COR-L47 (cell line): ENCODE data around the gene PLD5.
"Not testable (repeated sequence)": the region's sequence is repeated elsewhere in the genome, so short reads cannot be mapped to it uniquely, and the experiment has no call there.

Source experiments
- DNase-seq: peaks from one replicate; lab custom pipeline; 2025; lab: John Stamatoyannopoulos, UW

The PLD5 gene

GRCh38 chr1:242426271-242426905, 98.1 kb downstream of the PLD5 start:
- no peak for DNase-seq

DNA sequence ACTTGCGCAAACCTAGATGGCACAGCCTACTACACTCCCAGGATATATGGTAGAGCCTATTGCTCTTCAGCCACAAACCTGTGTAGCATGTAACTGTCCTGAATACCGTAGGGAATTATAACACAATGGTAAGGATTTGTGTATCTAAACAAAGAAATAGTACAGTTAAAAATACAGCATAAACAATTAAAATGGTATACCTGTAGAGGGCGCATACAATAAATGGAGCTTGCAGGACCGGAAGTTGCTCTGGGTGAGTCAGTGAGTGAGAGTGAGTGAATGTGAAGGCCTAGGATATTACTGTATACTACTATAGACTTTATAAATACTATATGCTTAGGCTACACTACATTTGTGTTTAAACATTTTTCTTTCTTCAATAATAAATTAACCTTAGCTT, 99.3 kb downstream of the PLD5 start:
- DNase-seq = no peak

GRCh38 chr1:242416657-242417056, 107.8 kb downstream of the PLD5 start:
- DNase-seq = no peak

DNA sequence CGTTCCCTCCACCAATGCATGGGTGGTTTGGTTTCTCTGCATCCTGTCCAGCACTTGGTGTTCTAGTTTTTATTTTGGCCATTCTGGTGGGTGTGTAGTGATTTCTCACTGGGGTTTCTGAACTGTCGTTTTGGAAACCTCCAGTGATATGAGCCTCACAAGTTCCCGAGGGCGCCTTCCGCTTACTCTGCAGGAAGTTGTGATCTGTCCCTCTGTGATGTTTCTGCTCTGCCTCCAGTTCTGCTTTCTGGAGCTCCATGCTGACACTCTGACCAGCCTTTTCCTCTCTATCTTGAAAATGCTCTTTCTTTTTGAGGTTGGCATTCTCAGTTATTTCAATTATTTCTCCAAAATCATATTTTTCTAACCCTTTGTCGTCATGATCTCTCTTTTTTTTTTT, 111.6 kb downstream of the PLD5 start:
- DNase-seq = no peak

- no peak for DNase-seq
Observed at GRCh38 chr1:242411901-242412300, 112.6 kb downstream of the PLD5 start.

GRCh38 chr1:242405947-242406346, 118.5 kb downstream of the PLD5 start:
- no peak for DNase-seq

DNA sequence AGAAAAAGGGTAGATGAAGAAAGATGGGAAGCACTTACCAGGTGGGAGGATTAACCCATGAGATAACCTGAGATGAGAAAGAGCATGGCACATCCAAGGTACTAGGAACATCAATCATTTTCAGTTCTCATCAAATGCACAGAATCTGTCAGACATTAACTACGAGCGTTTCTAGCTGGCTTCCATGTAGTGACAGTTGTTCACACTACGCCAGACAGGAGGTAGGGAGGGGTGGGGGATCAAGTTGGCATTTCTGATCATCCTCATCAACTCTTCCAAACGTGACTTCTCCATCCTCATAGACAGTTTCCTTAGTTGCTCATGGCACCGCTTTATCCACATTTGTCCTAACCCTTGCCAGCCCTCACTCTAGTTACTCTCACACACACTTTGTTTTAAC, 120.2 kb downstream of the PLD5 start:
- DNase-seq = no peak

DNA sequence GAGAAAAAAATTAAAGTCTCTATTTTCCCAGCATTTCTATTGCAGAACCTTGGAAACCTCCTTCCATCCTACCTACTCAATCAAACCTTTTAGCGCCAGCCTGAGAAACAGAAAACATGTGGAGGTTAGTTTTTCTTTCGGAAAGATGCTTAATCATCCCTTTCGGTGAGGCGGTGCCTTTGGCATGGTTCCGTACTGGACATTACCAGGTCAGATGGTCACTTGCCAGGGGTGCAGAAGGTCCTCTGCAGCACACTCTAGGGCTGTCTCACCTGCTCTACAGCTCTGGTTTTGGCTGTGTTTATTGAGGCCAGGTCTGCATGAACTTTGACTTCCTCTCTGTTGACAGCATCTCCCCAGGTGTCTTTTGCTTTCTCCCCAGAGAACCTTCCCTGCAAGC, 121.5 kb downstream of the PLD5 start:
- DNase-seq = no peak

GRCh38 chr1:242401937-242402336, 122.6 kb downstream of the PLD5 start:
- no peak for DNase-seq

DNA sequence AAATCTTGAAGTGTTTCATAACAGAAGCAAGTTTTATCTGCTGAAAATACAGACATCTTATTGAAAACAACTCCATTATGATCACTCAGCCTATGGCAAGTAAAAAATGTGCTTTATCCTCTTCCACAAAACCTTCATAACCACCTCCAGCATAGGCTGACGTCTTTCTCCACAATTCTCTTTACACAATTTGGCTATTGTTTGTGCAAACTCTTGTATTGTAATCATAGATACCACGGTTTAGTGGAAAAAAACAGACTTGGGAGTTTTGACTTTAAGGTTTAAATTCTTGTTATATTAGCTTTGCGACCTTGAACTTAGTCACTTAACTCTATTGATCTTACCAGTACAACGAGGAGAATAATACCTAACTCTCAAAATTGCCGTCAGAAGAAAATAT, 126.1 kb downstream of the PLD5 start:
- no peak for DNase-seq

DNA sequence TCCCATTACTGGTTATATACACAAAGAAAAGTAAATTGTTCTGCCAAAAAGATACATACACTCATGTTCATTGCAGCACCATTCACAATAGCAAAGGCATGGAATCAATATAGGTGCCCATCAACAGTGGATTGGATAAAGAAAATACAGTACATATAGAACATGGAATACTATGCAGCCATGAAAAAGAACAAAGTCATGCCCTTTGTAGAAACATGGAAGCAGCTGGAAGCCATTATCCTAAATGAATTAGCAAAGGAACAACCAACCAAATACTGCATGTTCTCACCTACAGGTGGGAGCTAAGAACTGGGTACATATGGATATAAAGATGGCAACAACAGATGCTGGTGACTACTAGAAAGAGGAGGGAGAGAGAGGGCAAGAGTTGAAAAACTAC, 132.6 kb downstream of the PLD5 start:
- no peak for DNase-seq

DNA sequence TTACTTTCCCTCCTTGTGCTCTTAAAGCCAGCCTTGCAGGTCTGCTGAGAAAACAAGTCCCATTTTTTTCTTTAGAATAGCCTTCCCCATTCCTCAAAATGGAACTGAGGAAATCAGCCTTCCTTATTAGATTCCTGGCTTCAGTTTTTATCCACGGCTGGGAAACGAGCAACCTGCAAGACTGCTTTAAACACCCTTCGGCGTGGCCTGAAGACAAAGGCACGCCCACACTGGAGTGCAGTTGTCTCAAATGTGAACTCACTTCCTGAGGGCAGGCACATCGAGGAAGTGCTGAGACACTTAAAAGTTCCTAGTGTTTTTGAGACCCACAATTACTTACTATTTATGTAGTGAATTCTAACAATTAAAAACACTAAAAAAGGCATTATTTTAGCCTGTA, 148.4 kb downstream of the PLD5 start:
- not testable (repeated sequence) for DNase-seq

DNA sequence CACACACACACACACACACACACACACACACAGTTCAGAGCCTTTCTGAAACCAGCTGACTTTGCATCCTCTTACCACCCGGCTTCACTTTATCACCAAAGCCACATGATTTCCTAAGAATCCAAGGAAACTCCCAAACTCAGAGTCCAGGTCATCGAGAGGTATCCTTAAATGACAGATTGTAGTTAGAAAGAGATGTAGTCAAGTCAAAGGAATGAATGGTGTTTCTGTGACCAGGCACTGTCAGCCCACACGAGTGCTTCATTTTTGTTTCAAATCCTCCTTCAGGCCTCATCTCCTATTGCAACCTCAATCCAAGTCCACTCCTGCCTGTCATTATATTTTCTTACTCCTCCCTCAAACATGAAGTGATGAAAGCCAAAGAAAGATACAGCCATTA, 174.1 kb downstream of the PLD5 start:
- not testable (repeated sequence) for DNase-seq

DNA sequence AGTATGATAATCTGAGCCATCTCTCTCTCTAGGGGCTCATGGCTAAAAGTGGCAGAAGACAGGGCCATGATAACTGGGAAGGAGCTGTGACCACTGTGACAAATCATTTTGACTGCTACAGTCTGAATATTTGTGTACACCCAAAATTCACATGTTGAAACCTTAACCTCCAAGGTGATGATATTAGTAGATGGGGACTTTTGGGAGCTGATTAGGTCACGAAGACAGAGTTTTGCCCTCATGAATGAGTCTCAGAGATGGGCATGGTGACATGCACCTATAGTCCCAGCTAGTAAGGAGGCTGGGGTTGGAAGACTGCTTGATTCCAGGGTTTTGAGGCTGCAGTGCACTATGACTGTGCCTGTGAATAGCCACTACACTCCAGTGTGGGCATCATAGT, 174.9 kb downstream of the PLD5 start:
- no peak for DNase-seq

DNA sequence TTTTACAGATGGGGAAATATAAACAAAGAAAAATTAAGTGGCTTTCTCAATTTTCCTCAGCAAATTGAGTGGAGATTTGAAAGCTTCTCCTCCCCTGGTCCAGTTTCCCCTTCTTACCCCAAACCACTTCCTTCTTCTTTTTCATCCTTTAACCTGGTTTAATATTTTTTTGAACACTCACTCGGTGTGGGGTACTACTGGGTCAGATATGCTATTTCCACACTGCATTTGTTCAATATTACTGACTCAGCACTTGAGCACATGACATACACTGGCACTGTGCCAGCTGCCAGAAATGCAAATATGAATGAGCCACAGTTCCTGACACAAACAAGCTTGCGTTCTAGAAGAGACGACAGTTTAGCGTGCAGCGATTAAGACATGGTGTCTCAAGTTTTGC, 193.6 kb downstream of the PLD5 start:
- not testable (repeated sequence) for DNase-seq

DNA sequence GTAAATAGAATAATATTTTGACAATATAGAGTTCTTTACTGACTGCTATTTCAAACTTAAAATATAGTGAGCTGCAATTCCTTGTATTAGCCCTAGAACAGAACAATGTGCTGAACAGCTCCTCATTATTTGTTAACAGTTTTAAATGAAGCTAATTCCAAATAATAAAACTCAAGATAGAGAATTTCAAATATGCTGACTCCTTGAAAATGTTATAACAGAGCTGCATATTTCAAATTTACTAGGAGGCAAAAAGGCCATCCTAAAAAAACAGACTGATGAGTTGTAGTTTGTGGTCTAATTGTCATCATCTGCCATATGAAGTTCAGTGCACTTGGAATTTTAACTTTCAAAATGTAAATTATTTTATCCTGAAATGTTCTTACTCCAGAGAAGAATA, 197.1 kb downstream of the PLD5 start:
- DNase-seq = not testable (repeated sequence)

DNA sequence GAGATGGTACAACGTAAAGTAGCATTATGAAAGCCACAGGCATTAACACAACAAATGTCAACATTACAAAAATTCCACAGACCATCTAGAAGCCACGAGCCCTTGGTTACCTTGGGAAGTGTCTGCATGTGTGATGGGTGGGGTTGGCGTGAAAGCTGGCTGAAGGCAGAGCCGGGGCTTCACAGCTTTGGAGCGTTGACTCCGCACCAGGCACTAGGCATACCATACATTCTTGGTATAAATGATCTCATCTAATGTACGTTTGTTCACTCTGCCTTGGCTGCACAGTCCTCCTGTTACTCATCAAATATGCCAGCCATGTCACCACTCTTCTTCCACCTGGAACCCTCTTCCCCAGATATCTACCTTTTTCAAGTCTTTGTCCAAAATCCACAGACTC, 202.5 kb downstream of the PLD5 start:
- not testable (repeated sequence) for DNase-seq

DNA sequence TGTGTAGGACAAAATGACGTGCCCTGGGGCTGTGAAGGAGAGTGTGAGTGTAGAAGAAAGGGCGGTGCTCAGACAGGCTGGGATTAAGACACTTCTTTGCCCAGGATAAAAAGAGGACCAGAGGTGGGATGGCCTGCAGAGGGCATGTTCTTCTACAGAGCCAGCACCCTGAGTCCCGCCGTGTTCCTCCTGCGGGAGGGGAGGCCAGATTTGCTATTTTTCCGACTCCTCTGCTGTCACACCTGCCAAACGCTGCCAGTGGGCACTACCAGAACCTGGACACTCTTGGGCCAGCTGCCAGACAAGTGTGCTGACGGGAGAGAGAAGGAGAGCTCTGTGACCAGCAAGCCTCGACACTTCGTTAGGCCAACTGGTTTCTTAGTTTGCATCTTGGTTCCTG, 206.4 kb downstream of the PLD5 start:
- DNase-seq = no peak

- DNase-seq = not testable (repeated sequence)
Observed at GRCh38 chr1:242314865-242315264, 209.6 kb downstream of the PLD5 start.

- DNase-seq = not testable (repeated sequence)
Observed at GRCh38 chr1:242314085-242314649, 210.3 kb downstream of the PLD5 start.

DNA sequence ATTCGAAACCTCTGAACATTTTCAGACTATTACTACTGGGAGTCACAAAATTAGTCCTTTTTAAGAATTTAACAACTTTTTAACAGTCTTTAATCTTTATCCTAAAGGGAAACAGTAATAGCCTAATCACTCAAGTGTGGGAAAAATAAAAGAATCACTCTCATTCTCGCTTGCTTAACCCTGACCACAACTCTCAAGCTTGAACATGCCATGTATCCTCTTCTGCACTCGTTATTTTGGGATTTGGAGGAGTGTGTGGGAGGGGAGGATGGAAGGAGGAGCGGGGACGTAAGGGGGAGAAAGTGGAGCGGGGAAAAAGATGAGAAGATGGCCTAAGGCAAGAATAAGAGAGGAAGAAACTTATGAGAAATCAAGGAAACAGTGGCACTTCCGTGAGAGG, 215.8 kb downstream of the PLD5 start:
- not testable (repeated sequence) for DNase-seq

- not testable (repeated sequence) for DNase-seq
Observed at GRCh38 chr1:242293781-242294180, 230.7 kb downstream of the PLD5 start.

DNA sequence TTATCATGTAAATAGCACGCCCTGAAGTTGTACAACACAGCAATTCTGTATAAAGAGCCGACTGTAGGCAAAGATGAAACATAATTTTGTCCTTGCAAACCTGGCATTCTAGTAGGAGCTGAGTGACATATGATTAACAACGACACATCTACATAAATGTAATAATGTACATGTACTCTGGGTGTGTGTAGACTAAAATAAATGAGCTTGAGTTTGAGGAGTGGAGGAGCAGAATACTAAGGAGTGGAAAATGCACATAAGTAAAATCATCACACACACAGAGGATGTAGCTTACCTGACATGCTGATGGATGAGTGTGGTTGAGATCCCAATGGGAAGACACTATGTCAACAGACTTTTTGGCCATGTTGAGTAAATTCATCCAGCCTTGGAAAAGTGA, 236.4 kb downstream of the PLD5 start:
- DNase-seq = not testable (repeated sequence)
